ENCODE measurements around the gene PTX4.

- TF ChIP-seq CTCF (IDR thresholded peaks at IDR 0.05): no peak
- TF ChIP-seq POLR2A (IDR thresholded peaks at IDR 0.05): no peak
- no peak for TF ChIP-seq POLR2AphosphoS5 (IDR thresholded peaks at IDR 0.05; ENCODE audit: insufficient read depth in 1 of 2, low read depth in 1 of 2)
Observed at GRCh38 chr16:1446296-1447080, 42.3 kb downstream of the PTX4 start.
